ENCODE results near the gene IREB2.

Gene IREB2

GRCh38 chr15:78406016-78406585, 31.9 kb upstream of the IREB2 start:
- DNase-seq, result no peak

- no peak for DNase-seq
These were observed 30.2 kb upstream of the IREB2 start for GRCh38 chr15:78407608-78408354.

GRCh38 chr15:78408355-78408640, 29.7 kb upstream of the IREB2 start:
- DNase-seq, result no peak

- no peak for DNase-seq
These were observed 29.1 kb upstream of the IREB2 start for GRCh38 chr15:78408961-78409360.

GRCh38 chr15:78411061-78411460, 27.0 kb upstream of the IREB2 start:
- DNase-seq, result no peak

- DNase-seq, result no peak
These were observed 23.3 kb upstream of the IREB2 start for GRCh38 chr15:78414621-78415250.

GRCh38 chr15:78415284-78415683, 22.7 kb upstream of the IREB2 start:
- peak in 1 of 2 experiments; percentile 24 for DNase-seq

- no peak for DNase-seq
These were observed 20.0 kb upstream of the IREB2 start for GRCh38 chr15:78417754-78418630.

GRCh38 chr15:78418686-78419085, 19.3 kb upstream of the IREB2 start:
- DNase-seq, result no peak

- DNase-seq, result no peak
These were observed 18.6 kb upstream of the IREB2 start for GRCh38 chr15:78419367-78419766.

GRCh38 chr15:78420220-78420619, 17.8 kb upstream of the IREB2 start:
- no peak for DNase-seq

GRCh38 chr15:78420766-78421165, 17.2 kb upstream of the IREB2 start:
- DNase-seq, result no peak

GRCh38 chr15:78421238-78421965, 16.6 kb upstream of the IREB2 start:
- DNase-seq, result no peak

- peak in 1 of 2 experiments; percentile 57 for DNase-seq
These were observed 15.3 kb upstream of the IREB2 start for GRCh38 chr15:78422571-78423340.

GRCh38 chr15:78424673-78425072, 13.3 kb upstream of the IREB2 start:
- no peak for DNase-seq

- no peak for DNase-seq
These were observed 12.4 kb upstream of the IREB2 start for GRCh38 chr15:78425643-78426042.

- no peak for DNase-seq
These were observed 11.7 kb upstream of the IREB2 start for GRCh38 chr15:78426300-78426699.

GRCh38 chr15:78427953-78428352, 10.1 kb upstream of the IREB2 start:
- no peak for DNase-seq

GRCh38 chr15:78429477-78429876, 8.5 kb upstream of the IREB2 start:
- no peak for DNase-seq

- DNase-seq, result no peak
These were observed 6.1 kb upstream of the IREB2 start for GRCh38 chr15:78431955-78432354.

- DNase-seq, result no peak
These were observed 5.4 kb upstream of the IREB2 start for GRCh38 chr15:78432664-78433063.

GRCh38 chr15:78434134-78434533, 3.9 kb upstream of the IREB2 start:
- no peak for DNase-seq
